HepG2 (cell line): Measurements from ENCODE around the gene CYB5A. TPM values are rescaled to one million over a fixed set of nuclear protein-coding genes. Genes with fewer than 3 reads are reported as not detected.
A peak's percentile ranks its signal among the peaks of the same experiment; 100 is the strongest.

Experiments used
- ARID4A ChIP-seq: sonication (generic); formaldehyde crosslinking; IDR thresholded peaks from 2 replicates; pipeline ENCODE4 v1.5.0; 2020; ENCODE audit warnings: mild to moderate bottlenecking, missing genetic modification reagents, borderline replicate concordance
- ATRX ChIP-seq: sonication (generic); formaldehyde crosslinking; IDR thresholded peaks from 2 replicates; pipeline ENCODE4 v1.4.0; 2020; ENCODE audit warnings: missing genetic modification reagents, borderline replicate concordance
- ETS1 ChIP-seq: sonication (generic); formaldehyde crosslinking; IDR thresholded peaks from 2 replicates; pipeline ENCODE4 v1.4.0; 2020; ENCODE audit warnings: missing genetic modification reagents
- FUBP1 ChIP-seq: sonication (generic); formaldehyde crosslinking; IDR thresholded peaks from 2 replicates; pipeline ENCODE4 v1.5.1; 2020; ENCODE audit warnings: missing genetic modification reagents, mild to moderate bottlenecking, borderline replicate concordance
- GATAD2A ChIP-seq: IDR thresholded peaks from 2 replicates; pipeline ENCODE4 v1.6.1; 2016
- HOXA3 ChIP-seq: sonication (generic); formaldehyde crosslinking; IDR thresholded peaks from 2 replicates; pipeline ENCODE4 v1.5.0; 2020; ENCODE audit warnings: missing genetic modification reagents
- LCORL ChIP-seq, 2 experiments: fragments of 450-650 bp in 1 of 2; sonication (generic) in 1 of 2; formaldehyde crosslinking in 1 of 2; IDR thresholded peaks; 2 replicates each; pipeline versions ENCODE4 v1.5.0 to v1.6.1; 2017 to 2020; ENCODE audit warnings: antibody characterized with exemption in 1 of 2, missing genetic modification reagents in 1 of 2
- MAFG ChIP-seq: sonication (generic); formaldehyde crosslinking; IDR thresholded peaks from 2 replicates; pipeline ENCODE4 v1.5.1; 2020; ENCODE audit warnings: mild to moderate bottlenecking, missing genetic modification reagents
- MED13 ChIP-seq: sonication (generic); formaldehyde crosslinking; IDR thresholded peaks from 2 replicates; pipeline ENCODE4 v1.5.0; 2020; ENCODE audit warnings: missing genetic modification reagents
- MTF2 ChIP-seq: sonication (generic); formaldehyde crosslinking; IDR thresholded peaks from 2 replicates; pipeline ENCODE4 v1.5.0; 2020; ENCODE audit warnings: missing genetic modification reagents, borderline replicate concordance
- PAF1 ChIP-seq: IDR thresholded peaks from 2 replicates; pipeline ENCODE4 v1.6.1; 2016; ENCODE audit warnings: missing genetic modification reagents, missing compliant biosample characterization
- POLR2A ChIP-seq, 2 experiments: IDR thresholded peaks; 2 replicates each; pipeline ENCODE4 v1.6.1; 2011; ENCODE audit warnings: low read depth in 2 of 2, low read length in 2 of 2, mild to moderate bottlenecking in 1 of 2, moderate library complexity in 1 of 2; ENCODE audit not compliant: insufficient read depth in 1 of 2
- SETDB1 ChIP-seq: sonication (generic); formaldehyde crosslinking; IDR thresholded peaks from 2 replicates; pipeline ENCODE4 v1.5.1; 2020; ENCODE audit warnings: missing genetic modification reagents, mild to moderate bottlenecking, borderline replicate concordance
- SNAI1 ChIP-seq: sonication (generic); formaldehyde crosslinking; IDR thresholded peaks from 2 replicates; pipeline ENCODE4 v1.5.0; 2020; ENCODE audit warnings: mild to moderate bottlenecking, missing genetic modification reagents, borderline replicate concordance
- TEAD2 ChIP-seq: sonication (generic); formaldehyde crosslinking; IDR thresholded peaks from 2 replicates; pipeline ENCODE4 v1.9.0; 2021; ENCODE audit warnings: missing genetic modification reagents
- TGIF2 ChIP-seq: IDR thresholded peaks from 2 replicates; pipeline ENCODE4 v1.6.1; 2016; ENCODE audit warnings: control low read depth, missing compliant biosample characterization
- XRCC5 ChIP-seq: fragments of 200-400 bp; formaldehyde crosslinking; optimal IDR thresholded peaks from 2 replicates; pipeline ENCODE3; 2017; ENCODE audit warnings: mild to moderate bottlenecking, low read length
- ZBTB34 ChIP-seq: sonication (generic); formaldehyde crosslinking; IDR thresholded peaks from 2 replicates; pipeline ENCODE4 v1.8.0; 2022; ENCODE audit warnings: mild to moderate bottlenecking, missing genetic modification reagents
- ZNF12 ChIP-seq: sonication (generic); formaldehyde crosslinking; IDR thresholded peaks from 2 replicates; pipeline ENCODE4 v1.5.0; 2020; ENCODE audit warnings: missing genetic modification reagents
- ZNF17 ChIP-seq: sonication (generic); formaldehyde crosslinking; IDR thresholded peaks from 2 replicates; pipeline ENCODE4 v1.5.0; 2020; ENCODE audit warnings: mild to moderate bottlenecking, missing genetic modification reagents
- ZNF7 ChIP-seq: IDR thresholded peaks from 2 replicates; pipeline ENCODE4 v1.6.1; 2016; ENCODE audit warnings: missing biosample characterization, missing genetic modification reagents
- polyA plus RNA-seq, 8 experiments: library from polyadenylated mRNA; depleted of rRNA in 3 of 8; stranded (reverse) in 7 of 8; unstranded in 1 of 8; fragments of >200 nt; fragmentation: Illumina TruSeq in 4 of 8; extraction: Trizol in 4 of 8; gene quantifications; 2 replicates each; pipeline versions ENCODE4 v1.2.1 to v1.2.3, GENCODE V29; 2011 to 2016; ENCODE audit warnings: low read depth in 4 of 8, missing spikeins in 1 of 8, mixed read lengths in 1 of 8; ENCODE audit not compliant: insufficient read depth in 1 of 8
- total RNA-seq, 5 experiments: library from RNA; depleted of rRNA; stranded (reverse); fragments of >200 nt; fragmentation: Illumina TruSeq; extraction: Trizol; gene quantifications; 2 replicates each; pipeline ENCODE4 v1.2.3, GENCODE V29; 2016; ENCODE audit warnings: low read depth in 1 of 5

CYB5A gene
- total and polyA plus RNA-seq, 2 of the 13 experiments (the other 11 are each of a cell fraction or from before 2014, with no cell fraction given), result 215 to 356 TPM

- TF ChIP-seq ETS1 (CRISPR knock-in tag) (no peak), TGIF2 (CRISPR knock-in tag) (peak; percentile 19; the same call in 1 of the 2 replicates), HOXA3 (peak; percentile 81), ARID4A (CRISPR knock-in tag) (peak; percentile 50; the same call in 1 of the 2 replicates), MED13 (CRISPR knock-in tag) (peak; percentile 71; the same call in 1 of the 2 replicates), LCORL (IDR thresholded peaks at IDR 0.05) (no peak), LCORL (CRISPR knock-in tag; IDR thresholded peaks at IDR 0.05) (peak; percentile 73), SETDB1 (CRISPR knock-in tag) (no peak), ATRX (no peak), FUBP1 (no peak), MAFG (CRISPR knock-in tag) (no peak), PAF1 (no peak), POLR2A (IDR thresholded peaks at IDR 0.05; ENCODE audit: insufficient read depth in 1 of 2, low read depth in 2 of 2, low read length in 2 of 2) (peak; percentile 60 to 72), ZNF7 (CRISPR knock-in tag) (no peak), SNAI1 (CRISPR knock-in tag) (no peak), ZNF12 (CRISPR knock-in tag) (no peak), ZBTB34 (CRISPR knock-in tag) (no peak), GATAD2A (CRISPR knock-in tag) (peak; percentile 80), MTF2 (CRISPR knock-in tag) (no peak), TEAD2 (CRISPR knock-in tag) (no peak), XRCC5 (peak; percentile 59), ZNF17 (CRISPR knock-in tag) (no peak)
These were observed at the start of gene CYB5A (continued) for GRCh38 chr18:74291771-74292540.
